ENCODE measurements around the gene PRDM16. TPM values are rescaled to one million over a fixed set of nuclear protein-coding genes. Genes with fewer than 3 reads are reported as not detected.

The PRDM16 gene
- total RNA-seq, 1 experiment from 2014 or later, result 0.17 TPM

DNA sequence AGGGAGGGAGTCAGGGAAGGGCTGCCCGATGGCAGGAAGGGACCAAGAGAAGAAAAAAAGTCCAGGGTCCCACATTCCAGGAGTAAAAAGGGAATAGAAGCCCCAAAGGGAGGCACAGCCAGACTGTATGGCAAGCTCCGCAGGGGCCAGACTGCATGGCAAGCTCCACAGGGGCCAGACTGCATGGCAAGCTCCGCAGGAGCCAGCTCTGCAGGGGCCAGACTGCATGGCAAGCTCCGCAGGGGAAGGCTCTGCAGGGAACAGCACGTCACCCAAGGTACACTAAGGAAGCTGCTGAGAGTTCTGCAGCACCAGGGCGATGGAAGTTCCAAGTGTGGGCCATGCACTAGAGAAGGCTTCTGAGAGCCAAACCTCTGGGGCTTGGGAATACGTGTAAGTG, 228.8 kb downstream of the PRDM16 start:
- no peaks in the 10 kb centered on the region for H3K79me1 ChIP-seq (ENCODE audit: insufficient read depth, low read depth, low read length, poor library complexity, severe bottlenecking)
- H2BK15ac ChIP-seq (ENCODE audit: low read depth, low read length), result no peak overlapping the region
- H3K14ac ChIP-seq (ENCODE audit: insufficient read depth, low read length), result no peak overlapping the region
- H3K56ac ChIP-seq (ENCODE audit: insufficient read length, low read depth, low read length), result no peak overlapping the region
- no peak overlapping the region for H2BK5ac ChIP-seq (ENCODE audit: insufficient read length, low read length)
- H3T11ph ChIP-seq (ENCODE audit: low read length), result no peak overlapping the region
- H3K27me3 Mint-ChIP-seq (ENCODE audit: low read depth), result peaks cover 11% of the 10 kb centered on the region
- H3K9me3 ChIP-seq (ENCODE audit: control insufficient read depth, low read depth, low read length), result no peaks in the 10 kb centered on the region
- H3K4me2 ChIP-seq (ENCODE audit: insufficient read depth, insufficient read length, low read length), result no peak overlapping the region
- no peak overlapping the region for H3K27ac Mint-ChIP-seq
- H3K9ac ChIP-seq (ENCODE audit: extremely low read depth, insufficient read length, low read length), result no peak overlapping the region
- no CpG with 5 or more reads among the region's 7 CpGs for WGBS (ENCODE audit: extremely low coverage, insufficient read length, low lambda C conversion rate)
- H3K18ac ChIP-seq (ENCODE audit: insufficient read length, low read depth, low read length), result no peak overlapping the region
- no peak overlapping the region for H2AK5ac ChIP-seq (ENCODE audit: insufficient read length, low read length)
- H3K4ac ChIP-seq (ENCODE audit: low read depth, low read length), result no peak overlapping the region
- no peak overlapping the region for H3K4me3 Mint-ChIP-seq
- no peaks in the 10 kb centered on the region for H3K4me1 Mint-ChIP-seq
- H4K20me1 ChIP-seq (ENCODE audit: control insufficient read depth, insufficient read depth, insufficient read length), result no peaks in the 10 kb centered on the region
- H3K79me2 ChIP-seq (ENCODE audit: insufficient read depth, low read length), result no peaks in the 10 kb centered on the region
- H4K91ac ChIP-seq (ENCODE audit: insufficient read length, low read depth, low read length), result no peak overlapping the region
- no peak overlapping the region for H3K23ac ChIP-seq (ENCODE audit: insufficient read length, low read depth, low read length)
- TF ChIP-seq, protein P1, sequence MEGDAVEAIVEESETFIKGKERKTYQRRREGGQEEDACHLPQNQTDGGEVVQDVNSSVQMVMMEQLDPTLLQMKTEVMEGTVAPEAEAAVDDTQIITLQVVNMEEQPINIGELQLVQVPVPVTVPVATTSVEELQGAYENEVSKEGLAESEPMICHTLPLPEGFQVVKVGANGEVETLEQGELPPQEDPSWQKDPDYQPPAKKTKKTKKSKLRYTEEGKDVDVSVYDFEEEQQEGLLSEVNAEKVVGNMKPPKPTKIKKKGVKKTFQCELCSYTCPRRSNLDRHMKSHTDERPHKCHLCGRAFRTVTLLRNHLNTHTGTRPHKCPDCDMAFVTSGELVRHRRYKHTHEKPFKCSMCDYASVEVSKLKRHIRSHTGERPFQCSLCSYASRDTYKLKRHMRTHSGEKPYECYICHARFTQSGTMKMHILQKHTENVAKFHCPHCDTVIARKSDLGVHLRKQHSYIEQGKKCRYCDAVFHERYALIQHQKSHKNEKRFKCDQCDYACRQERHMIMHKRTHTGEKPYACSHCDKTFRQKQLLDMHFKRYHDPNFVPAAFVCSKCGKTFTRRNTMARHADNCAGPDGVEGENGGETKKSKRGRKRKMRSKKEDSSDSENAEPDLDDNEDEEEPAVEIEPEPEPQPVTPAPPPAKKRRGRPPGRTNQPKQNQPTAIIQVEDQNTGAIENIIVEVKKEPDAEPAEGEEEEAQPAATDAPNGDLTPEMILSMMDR (conservative IDR thresholded peaks at IDR 0.05), result no peak
- H2AFZ ChIP-seq (ENCODE audit: low read length), result no peak overlapping the region
- H4K8ac ChIP-seq (replicated peaks; ENCODE audit: insufficient read length, low read depth, low read length), result no peak overlapping the region
- H3K9me3 Mint-ChIP-seq, result peaks cover 0 to 3% of the 10 kb centered on the region in 2 experiments; a peak in 1 of 5 replicates
- no peaks in the 10 kb centered on the region for H3K23me2 ChIP-seq (ENCODE audit: insufficient read length, low read depth, low read length, poor library complexity, severe bottlenecking)
- no peaks in the 10 kb centered on the region for H3K4me1 ChIP-seq (ENCODE audit: insufficient read depth, low read length)
- no peak for DNase-seq
- no peak overlapping the region for H4K5ac ChIP-seq (ENCODE audit: insufficient read length, low read depth, low read length)
- H2BK120ac ChIP-seq (ENCODE audit: low read depth, low read length, poor library complexity, severe bottlenecking), result no peak overlapping the region
- no peaks in the 10 kb centered on the region for H3K27me3 ChIP-seq (ENCODE audit: insufficient read depth, low read length)
- H3K27ac ChIP-seq (ENCODE audit: insufficient read length, low read depth, low read length), result no peak overlapping the region
- H3K36me3 Mint-ChIP-seq (ENCODE audit: insufficient read depth in 1 of 3, low read depth in 3 of 3), result no peaks in the 10 kb centered on the region
- H2BK20ac ChIP-seq (ENCODE audit: low read depth, low read length, poor library complexity, severe bottlenecking), result no peak overlapping the region
- no peak overlapping the region for H2BK12ac ChIP-seq (ENCODE audit: insufficient read length, low read depth, low read length)

Data from H9 (cell line).